ENCODE results near the gene MEDAG.

MEDAG gene

GRCh38 chr13:30966101-30966500 lies 60.0 kb downstream of the MEDAG start:
- no peak for DNase-seq

DNA sequence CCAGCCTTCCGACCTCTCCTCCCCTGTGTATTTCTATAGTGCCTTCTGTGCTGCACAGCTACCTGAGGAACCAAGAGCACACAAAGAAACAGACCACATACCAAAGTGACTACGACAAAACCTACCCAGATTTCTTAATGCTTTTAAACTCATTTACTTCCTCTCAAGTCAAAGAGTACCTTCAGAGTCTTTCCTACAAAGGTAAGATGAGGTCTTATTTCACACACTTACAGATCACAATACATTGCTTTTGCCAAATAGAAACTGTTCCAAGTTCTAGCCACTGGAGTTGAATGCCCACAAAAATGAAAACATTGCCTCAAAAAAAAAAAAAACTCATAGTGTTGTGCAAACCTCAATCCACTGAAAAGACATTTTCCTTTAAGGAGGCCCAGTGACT lies 62.8 kb downstream of the MEDAG start:
- DNase-seq, result no peak

DNA sequence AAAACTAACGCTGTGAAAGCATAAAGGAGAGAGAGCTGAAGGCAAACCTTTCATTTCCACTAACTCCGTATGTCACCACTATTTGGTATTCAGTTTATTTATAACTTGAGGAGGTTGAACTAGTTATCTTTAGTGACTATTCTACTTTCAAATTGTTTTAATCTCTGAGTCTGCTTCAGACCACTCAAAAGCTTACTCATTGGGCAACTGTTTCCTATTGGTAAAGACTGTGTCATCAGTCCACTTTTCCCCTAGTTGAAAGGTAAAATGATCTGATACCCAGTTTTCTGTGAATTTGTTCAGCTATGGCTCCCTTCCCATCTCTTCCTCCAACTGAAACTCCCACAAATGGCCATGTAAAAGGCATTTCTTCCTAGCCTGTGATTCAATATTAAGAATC lies 65.5 kb downstream of the MEDAG start:
- no peak for DNase-seq

DNA sequence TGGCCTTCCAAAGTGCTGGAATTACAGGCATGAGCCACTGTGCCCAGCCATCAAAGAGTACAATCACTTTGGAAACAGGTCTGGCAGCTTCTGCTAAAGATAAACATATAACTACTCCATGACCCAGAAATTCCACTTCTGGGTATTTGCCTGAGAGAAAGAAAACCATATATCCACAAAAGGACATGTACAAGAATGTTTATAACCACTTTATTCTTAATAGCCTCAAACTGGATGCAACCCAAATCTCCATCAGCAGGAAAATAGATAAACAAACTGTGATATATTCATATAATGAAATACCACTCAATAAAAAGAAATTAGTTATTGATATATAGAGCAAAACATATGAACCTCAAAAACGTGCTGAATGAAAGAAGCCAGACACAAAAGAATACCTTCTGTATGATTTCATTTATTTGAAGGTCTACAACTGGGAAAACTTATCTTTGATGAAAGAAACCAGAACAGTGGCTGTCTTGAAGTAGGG lies 66.9 kb downstream of the MEDAG start:
- DNase-seq, result no peak

GRCh38 chr13:30974350-30974749 lies 68.3 kb downstream of the MEDAG start:
- no peak for DNase-seq

All from activated naive CD4-positive, alpha-beta T cell treated with Interleukin-2 at 50 U/mL for 16 hours (primary cell).